Peyer's patch (tissue), 4 donors: Measurements from ENCODE around the gene SLC51B. TPM values are rescaled to one million over a fixed set of nuclear protein-coding genes. Genes with fewer than 3 reads are reported as not detected.
"Not testable (repeated sequence)": the region's sequence is repeated elsewhere in the genome, so short reads cannot be mapped to it uniquely, and the experiment has no call there.

Source experiments
- DNase-seq, 3 donors: peaks; one replicate each; pipeline ENCODE4 v3.0.0-alpha.2; 2017 to 2019
- H3K27ac ChIP-seq, 4 donors: fragments of 200-600 bp; sonication (generic); one replicate each; pipeline ENCODE4 v1.5.1; 2016 to 2019
- H3K27me3 ChIP-seq, 2 donors: fragments of 200-600 bp; sonication (generic); one replicate each; pipeline ENCODE4 v1.5.1; 2019
- H3K36me3 ChIP-seq, 3 donors: fragments of 200-600 bp; sonication (generic); one replicate each; pipeline ENCODE4 v1.5.1; 2016 to 2019
- H3K4me1 ChIP-seq, 4 donors: fragments of 200-600 bp; sonication (generic); one replicate each; pipeline ENCODE4 v1.5.1; 2016 to 2019
- H3K4me3 ChIP-seq, 4 donors: fragments of 200-600 bp; sonication (generic); 1 replicate in 3 of 4; 2 replicates in 1 of 4; pipeline ENCODE4 v1.5.1; 2016 to 2019; ENCODE audit warnings: mild to moderate bottlenecking in 1 of 4
- H3K9me3 ChIP-seq, 4 donors: fragments of 200-600 bp; sonication (generic); one replicate each; pipeline ENCODE4 v1.5.1; 2016 to 2019; ENCODE audit warnings: mild to moderate bottlenecking in 1 of 4
- POLR2A ChIP-seq, 2 donors: fragments of 450-650 bp; IDR thresholded peaks; one replicate each; pipeline ENCODE4 v1.5.1; 2017; ENCODE audit warnings: antibody characterized with exemption in 2 of 2, mild to moderate bottlenecking in 2 of 2, moderate library complexity in 2 of 2
- total RNA-seq, 4 donors: library from RNA; depleted of rRNA; stranded (reverse); fragments of >200 nt; gene quantifications; one replicate each; pipeline ENCODE4 v1.1.0, GENCODE V29; 2016
- TF ChIP-seq, protein P1 (sequence below), 6 experiments: fragments of 450-650 bp in 4 of 6; fragments of 200-600 bp in 2 of 6; sonication (generic) in 1 of 6; IDR thresholded peaks; one replicate each; pipeline ENCODE4 v1.5.1; 2017 to 2019; ENCODE audit warnings: antibody characterized with exemption in 6 of 6, mild to moderate bottlenecking in 3 of 6, moderate library complexity in 1 of 6

SLC51B gene
- total RNA-seq, 4 donors from 2014 or later, result 4.1 to 374 (median 196) TPM

DNA sequence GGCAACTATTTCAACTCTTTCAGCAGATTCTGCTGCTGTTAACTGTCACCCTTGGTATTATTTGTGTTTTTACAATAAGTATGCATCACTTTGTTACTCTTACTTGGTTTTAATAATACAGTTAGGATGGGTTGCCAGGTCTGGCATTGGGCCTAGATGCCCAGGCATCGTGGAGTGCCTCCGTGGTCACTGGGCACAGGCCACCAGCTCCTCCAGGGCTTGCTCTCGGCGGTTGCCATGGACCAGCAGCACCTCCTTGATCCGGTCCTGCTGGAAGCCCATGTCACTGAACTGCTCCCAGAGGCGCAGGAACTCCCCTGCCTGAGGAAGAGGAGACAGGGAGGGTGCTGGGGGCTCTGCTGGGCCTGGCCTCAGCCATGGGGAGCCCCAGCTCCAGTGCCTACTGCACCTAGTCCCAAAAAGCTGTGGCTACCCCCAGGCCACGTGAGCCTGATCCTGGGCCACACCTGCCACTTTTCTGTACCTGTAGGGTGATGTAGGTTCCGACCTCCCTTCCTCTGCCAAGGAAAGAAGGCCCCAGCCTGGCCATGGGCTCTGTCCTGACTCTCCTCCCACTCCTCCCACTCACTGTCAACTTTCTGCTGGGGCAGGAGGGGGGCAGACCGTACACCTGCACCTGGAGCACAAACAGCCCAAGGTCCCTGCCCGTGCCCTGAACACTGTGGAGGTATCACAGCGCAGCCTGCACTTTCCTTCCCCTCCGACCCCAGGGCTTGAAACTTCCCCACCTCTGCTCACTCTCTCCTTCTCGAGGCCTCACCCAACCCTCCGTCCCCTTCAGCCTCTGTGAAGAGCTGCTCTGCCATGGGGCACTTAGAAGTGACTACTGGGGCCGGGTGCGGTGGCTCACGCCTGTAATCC, 48.0 kb downstream of the SLC51B start:
- H3K27me3 ChIP-seq, result no peaks in the 10 kb centered on the region
- DNase-seq, result peak in 1 of 3 donors; percentile 37
- TF ChIP-seq, protein P1, sequence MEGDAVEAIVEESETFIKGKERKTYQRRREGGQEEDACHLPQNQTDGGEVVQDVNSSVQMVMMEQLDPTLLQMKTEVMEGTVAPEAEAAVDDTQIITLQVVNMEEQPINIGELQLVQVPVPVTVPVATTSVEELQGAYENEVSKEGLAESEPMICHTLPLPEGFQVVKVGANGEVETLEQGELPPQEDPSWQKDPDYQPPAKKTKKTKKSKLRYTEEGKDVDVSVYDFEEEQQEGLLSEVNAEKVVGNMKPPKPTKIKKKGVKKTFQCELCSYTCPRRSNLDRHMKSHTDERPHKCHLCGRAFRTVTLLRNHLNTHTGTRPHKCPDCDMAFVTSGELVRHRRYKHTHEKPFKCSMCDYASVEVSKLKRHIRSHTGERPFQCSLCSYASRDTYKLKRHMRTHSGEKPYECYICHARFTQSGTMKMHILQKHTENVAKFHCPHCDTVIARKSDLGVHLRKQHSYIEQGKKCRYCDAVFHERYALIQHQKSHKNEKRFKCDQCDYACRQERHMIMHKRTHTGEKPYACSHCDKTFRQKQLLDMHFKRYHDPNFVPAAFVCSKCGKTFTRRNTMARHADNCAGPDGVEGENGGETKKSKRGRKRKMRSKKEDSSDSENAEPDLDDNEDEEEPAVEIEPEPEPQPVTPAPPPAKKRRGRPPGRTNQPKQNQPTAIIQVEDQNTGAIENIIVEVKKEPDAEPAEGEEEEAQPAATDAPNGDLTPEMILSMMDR (IDR thresholded peaks at IDR 0.05), result no peak
- TF ChIP-seq POLR2A (IDR thresholded peaks at IDR 0.05), result no peak
- no peak overlapping the region for H3K4me3 ChIP-seq
- H3K27ac ChIP-seq, result no peak overlapping the region
- H3K36me3 ChIP-seq, result peaks cover 0 to 8% (median 0%) of the 10 kb centered on the region in 3 donors
- no peaks in the 10 kb centered on the region for H3K9me3 ChIP-seq
- peaks cover 0 to 39% (median 2%) of the 10 kb centered on the region in 4 donors for H3K4me1 ChIP-seq

DNA sequence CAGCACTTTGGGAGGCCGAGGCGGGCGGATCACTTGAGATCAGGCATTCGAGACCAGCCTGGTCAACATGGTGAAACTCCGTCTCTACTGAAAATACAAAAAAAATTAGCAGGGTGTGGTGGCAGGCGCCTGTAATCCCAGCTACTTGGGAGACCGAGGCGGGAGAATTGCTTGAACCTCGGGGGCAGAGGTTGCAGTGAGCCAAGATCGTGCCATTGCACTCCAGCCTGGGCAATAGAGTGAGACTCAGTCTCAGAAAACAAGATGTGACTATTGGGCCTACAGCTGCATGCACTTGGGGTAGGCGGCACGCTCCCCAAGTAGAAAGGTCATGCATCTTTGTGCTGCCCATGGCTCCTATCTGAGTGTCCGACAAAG, 48.6 kb downstream of the SLC51B start:
- Histone ChIP-seq H3K4me1 (peaks cover 0 to 32% (median 0%) of the 10 kb centered on the region in 4 donors), H3K27ac (peak overlapping the region in 1 of 4 donors; percentile 64), H3K36me3 (peaks cover 0 to 15% (median 0%) of the 10 kb centered on the region in 3 donors)
- DNase-seq, H3K9me3 ChIP-seq, H3K27me3 ChIP-seq, H3K4me3 ChIP-seq: not testable (repeated sequence)

- Histone ChIP-seq H3K36me3 (peaks cover 0 to 21% (median 0%) of the 10 kb centered on the region in 3 donors), H3K9me3 (no peaks in the 10 kb centered on the region), H3K27me3 (no peaks in the 10 kb centered on the region), H3K4me3 (no peak overlapping the region), H3K27ac (peak overlapping the region in 2 of 4 donors; percentile 9 to 64), H3K4me1 (peaks cover 0 to 26% (median 0%) of the 10 kb centered on the region in 4 donors)
- DNase-seq, result peak in 1 of 3 donors; percentile 47
- no peak for TF ChIP-seq POLR2A (IDR thresholded peaks at IDR 0.05)
- TF ChIP-seq, protein P1 (IDR thresholded peaks at IDR 0.05), result no peak
Observed at GRCh38 chr15:65094294-65094995, 49.3 kb downstream of the SLC51B start.

- Histone ChIP-seq H3K9me3 (no peaks in the 10 kb centered on the region), H3K27me3 (no peaks in the 10 kb centered on the region), H3K27ac (peak overlapping the region in 1 of 4 donors; percentile 64), H3K36me3 (peaks cover 0 to 26% (median 0%) of the 10 kb centered on the region in 3 donors), H3K4me1 (peaks cover 0 to 19% (median 0%) of the 10 kb centered on the region in 4 donors), H3K4me3 (no peak overlapping the region)
- DNase-seq, result peak in 2 of 3 donors; percentile 73 to 83
- TF ChIP-seq, protein P1 (IDR thresholded peaks at IDR 0.05), result no peak
- TF ChIP-seq POLR2A (IDR thresholded peaks at IDR 0.05), result no peak
Observed at GRCh38 chr15:65095011-65095746, 50.0 kb downstream of the SLC51B start.

DNA sequence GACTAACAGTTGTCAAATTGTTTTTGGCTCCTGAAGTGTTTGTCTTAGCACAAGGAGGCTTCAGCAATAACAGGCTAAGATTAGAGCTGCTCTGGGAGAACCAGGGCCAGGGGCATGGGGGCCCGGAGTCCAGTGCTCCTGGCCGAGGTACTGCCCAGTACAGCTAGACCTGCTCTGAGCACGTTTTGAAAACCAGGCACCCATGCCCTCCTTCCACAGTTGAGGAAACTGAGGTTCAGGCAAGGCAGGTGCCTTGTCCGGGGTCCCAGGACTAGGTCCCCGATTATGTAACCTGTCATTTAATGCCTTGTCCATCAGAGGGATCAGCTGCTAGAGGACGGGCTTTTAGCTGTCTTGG, 50.5 kb downstream of the SLC51B start:
- H3K36me3 ChIP-seq, result peaks cover 0 to 29% (median 0%) of the 10 kb centered on the region in 3 donors
- H3K27me3 ChIP-seq, result no peaks in the 10 kb centered on the region
- no peak overlapping the region for H3K4me3 ChIP-seq
- peak in 1 of 3 donors; percentile 23 for DNase-seq
- no peak overlapping the region for H3K27ac ChIP-seq
- no peaks in the 10 kb centered on the region for H3K9me3 ChIP-seq
- TF ChIP-seq, protein P1 (IDR thresholded peaks at IDR 0.05), result no peak
- TF ChIP-seq POLR2A (IDR thresholded peaks at IDR 0.05), result no peak
- H3K4me1 ChIP-seq, result peaks cover 0 to 19% (median 0%) of the 10 kb centered on the region in 4 donors
